Glutamatergic neuron (in vitro differentiated cells): Measurements from ENCODE around the gene SHB. TPM values are rescaled to one million over a fixed set of nuclear protein-coding genes. Genes with fewer than 3 reads are reported as not detected.

Experiments used
- DNase-seq: peaks from one replicate; pipeline ENCODE4 v3.0.0; 2022
- H3K27ac Mint-ChIP-seq: one replicate; pipeline ENCODE4 v1.8.0; 2020; ENCODE audit warnings: mild to moderate bottlenecking, mixed read lengths, inconsistent platforms; ENCODE audit not compliant: unreplicated experiment
- H3K27me3 Mint-ChIP-seq: one replicate; pipeline ENCODE4 v1.8.0; 2020; ENCODE audit warnings: mild to moderate bottlenecking, moderate library complexity, mixed read lengths, inconsistent platforms; ENCODE audit not compliant: unreplicated experiment
- H3K36me3 Mint-ChIP-seq: one replicate; pipeline ENCODE4 v1.8.0; 2020; ENCODE audit warnings: mild to moderate bottlenecking, mixed read lengths, inconsistent platforms; ENCODE audit not compliant: unreplicated experiment
- H3K4me1 Mint-ChIP-seq: one replicate; pipeline ENCODE4 v1.8.0; 2020; ENCODE audit warnings: mild to moderate bottlenecking, low read depth, mixed read lengths, inconsistent platforms; ENCODE audit not compliant: unreplicated experiment
- H3K4me3 Mint-ChIP-seq: one replicate; pipeline ENCODE4 v1.8.0; 2020; ENCODE audit warnings: mild to moderate bottlenecking, mixed read lengths, inconsistent platforms; ENCODE audit not compliant: unreplicated experiment
- H3K9me3 Mint-ChIP-seq: one replicate; pipeline ENCODE4 v1.8.0; 2020; ENCODE audit warnings: mild to moderate bottlenecking, moderate library complexity, mixed read lengths, inconsistent platforms; ENCODE audit not compliant: unreplicated experiment
- CTCF ChIP-seq: fragments of 200-600 bp; sonication (generic); IDR thresholded peaks from one replicate; pipeline ENCODE4 v1.5.0; 2021; ENCODE audit not compliant: partially characterized antibody, unreplicated experiment
- total RNA-seq: library from RNA; stranded (reverse); fragmentation: NEBNext Ultra II Directional; extraction: Animal tissue kit (Norgen Biotek cat#: 25700); gene quantifications from one replicate; pipeline ENCODE4 v1.2.1, GENCODE V29; 2021; ENCODE audit not compliant: unreplicated experiment

SHB gene
- total RNA-seq, 1 donor from 2014 or later = 31.7 TPM

- Mint-ChIP-seq H3K4me3 (no peak overlapping the region), H3K27ac (peak overlapping the region; percentile 46), H3K36me3 (peaks cover 4% of the 10 kb centered on the region), H3K4me1 (peaks cover 32% of the 10 kb centered on the region), H3K9me3 (peaks cover 4% of the 10 kb centered on the region), H3K27me3 (peaks cover 18% of the 10 kb centered on the region)
- no peak for DNase-seq
- no peak for TF ChIP-seq CTCF
Observed at GRCh38 chr9:38039090-38039906, 29.7 kb downstream of the SHB start.

GRCh38 chr9:38038307-38039089 is 30.5 kb downstream of the SHB start:
- H3K36me3 Mint-ChIP-seq = peaks cover 4% of the 10 kb centered on the region
- no peak for TF ChIP-seq CTCF
- peaks cover 4% of the 10 kb centered on the region for H3K9me3 Mint-ChIP-seq
- peaks cover 32% of the 10 kb centered on the region for H3K4me1 Mint-ChIP-seq
- peaks cover 18% of the 10 kb centered on the region for H3K27me3 Mint-ChIP-seq
- H3K4me3 Mint-ChIP-seq = peak overlapping the region; percentile 43
- no peak for DNase-seq
- peak overlapping the region; percentile 46 for H3K27ac Mint-ChIP-seq

GRCh38 chr9:38037981-38038306 is 31.1 kb downstream of the SHB start:
- peaks cover 4% of the 10 kb centered on the region for H3K9me3 Mint-ChIP-seq
- peaks cover 2% of the 10 kb centered on the region for H3K36me3 Mint-ChIP-seq
- peaks cover 30% of the 10 kb centered on the region for H3K4me1 Mint-ChIP-seq
- no peak for TF ChIP-seq CTCF
- no peak overlapping the region for H3K27ac Mint-ChIP-seq
- DNase-seq = no peak
- H3K4me3 Mint-ChIP-seq = no peak overlapping the region
- H3K27me3 Mint-ChIP-seq = peaks cover 14% of the 10 kb centered on the region

DNA sequence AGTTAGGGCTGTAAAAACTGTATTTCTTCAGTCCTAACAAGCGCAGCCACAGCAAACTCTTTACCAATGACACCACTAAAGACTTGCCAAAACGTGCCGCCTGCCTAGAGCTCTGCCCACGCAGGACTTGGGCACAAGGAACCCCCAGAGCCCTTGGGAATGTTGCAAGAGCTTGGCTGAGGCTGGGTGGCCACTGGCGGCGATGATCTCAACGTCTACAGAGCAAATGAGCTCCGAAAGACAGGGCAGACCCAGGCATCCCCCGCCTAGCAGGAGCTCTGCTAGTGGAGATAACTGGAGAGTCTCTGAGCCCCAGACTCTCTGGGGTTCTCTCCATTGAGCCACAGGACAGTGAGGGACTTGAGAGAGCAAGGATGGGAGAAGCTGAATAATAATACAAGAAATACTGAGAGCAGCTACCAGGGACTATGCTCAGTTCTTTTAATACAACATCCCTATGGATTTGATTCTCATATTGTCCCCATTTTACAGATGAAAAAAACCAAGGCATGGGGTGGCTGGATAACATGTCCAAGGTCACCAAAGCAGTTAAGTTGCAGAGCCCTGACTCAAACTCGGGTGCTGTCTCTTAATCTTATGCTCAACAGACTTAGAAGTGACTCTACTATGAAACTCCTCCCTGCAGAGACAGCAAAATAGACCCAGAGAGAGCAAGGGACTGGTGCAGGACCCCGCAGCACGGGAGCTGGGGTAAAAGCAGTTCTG is 32.5 kb downstream of the SHB start:
- Mint-ChIP-seq H3K9me3 (peaks cover 4% of the 10 kb centered on the region), H3K4me3 (no peak overlapping the region), H3K36me3 (no peaks in the 10 kb centered on the region), H3K27me3 (peaks cover 11% of the 10 kb centered on the region), H3K27ac (no peak overlapping the region), H3K4me1 (peaks cover 18% of the 10 kb centered on the region)
- no peak for TF ChIP-seq CTCF
- no peak for DNase-seq
